Activated T-helper 1 cell treated with anti-CD3 and anti-CD28 coated beads, Interleukin-2, amount 50 U/mL, for 16 hours (primary cell): ENCODE data around the gene PARVG.

Source experiments
- DNase-seq, 2 donors: peaks; one replicate each; pipeline ENCODE4 v3.0.0-alpha.2; 2020; ENCODE audit warnings: low read depth in 1 of 2, low spot score in 1 of 2

PARVG gene

GRCh38 chr22:44195189-44195871 is 14.6 kb downstream of the PARVG start:
- no peak for DNase-seq

GRCh38 chr22:44196241-44196640 is 15.5 kb downstream of the PARVG start:
- DNase-seq = no peak

GRCh38 chr22:44196731-44197131 is 16.0 kb downstream of the PARVG start:
- no peak for DNase-seq

- no peak for DNase-seq
Measured at GRCh38 chr22:44197271-44197670, 16.5 kb downstream of the PARVG start.

GRCh38 chr22:44199164-44199563 is 18.4 kb downstream of the PARVG start:
- DNase-seq = no peak

- no peak for DNase-seq
Measured at GRCh38 chr22:44199866-44200265, 19.1 kb downstream of the PARVG start.

- DNase-seq = no peak
Measured at GRCh38 chr22:44200451-44200850, 19.7 kb downstream of the PARVG start.

GRCh38 chr22:44200855-44201550 is 20.3 kb downstream of the PARVG start:
- no peak for DNase-seq

- no peak for DNase-seq
Measured at GRCh38 chr22:44201665-44202064, 20.9 kb downstream of the PARVG start.

- DNase-seq = no peak
Measured at GRCh38 chr22:44202261-44202789, 21.6 kb downstream of the PARVG start.

- no peak for DNase-seq
Measured at GRCh38 chr22:44203203-44203602, 22.5 kb downstream of the PARVG start.

GRCh38 chr22:44204739-44205515 is 24.2 kb downstream of the PARVG start:
- DNase-seq = no peak

- no peak for DNase-seq
Measured at GRCh38 chr22:44205516-44206329, 25.0 kb downstream of the PARVG start.

GRCh38 chr22:44206330-44206645 is 25.6 kb downstream of the PARVG start:
- DNase-seq = no peak

GRCh38 chr22:44206696-44207095 is 26.0 kb downstream of the PARVG start:
- DNase-seq = no peak

- DNase-seq = no peak
Measured at GRCh38 chr22:44207173-44207980, 26.7 kb downstream of the PARVG start.

GRCh38 chr22:44207981-44208317 is 27.2 kb downstream of the PARVG start:
- DNase-seq = no peak

GRCh38 chr22:44209343-44209742 is 28.6 kb downstream of the PARVG start:
- DNase-seq = no peak

GRCh38 chr22:44210722-44211121 is 30.0 kb downstream of the PARVG start:
- DNase-seq = no peak

- no peak for DNase-seq
Measured at GRCh38 chr22:44211256-44211945, 30.7 kb downstream of the PARVG start.
